Omental fat pad (tissue), 4 donors: ENCODE measurements around the gene MAGEF1. TPM values are rescaled to one million over a fixed set of nuclear protein-coding genes. Genes with fewer than 3 reads are reported as not detected.

Experiments
- ATAC-seq: fragments of 150-250 bp; one replicate; pipeline ENCODE4 v1.9.1; 2016; ENCODE audit warnings: mild to moderate bottlenecking, moderate library complexity; ENCODE audit not compliant: low FRiP score
- DNase-seq: peaks from one replicate; pipeline ENCODE4 v3.0.0-alpha.2; 2019; ENCODE audit warnings: low spot score
- total RNA-seq, 4 donors: library from RNA; depleted of rRNA; stranded (reverse); fragments of >200 nt; gene quantifications; one replicate each; pipeline ENCODE4 v1.1.0, GENCODE V29; 2016
- TF ChIP-seq, protein P1 (sequence below), 3 donors: fragments of 450-650 bp; IDR thresholded peaks; one replicate each; pipeline ENCODE4 v1.5.1; 2016 to 2017; ENCODE audit warnings: antibody characterized with exemption in 3 of 3, mild to moderate bottlenecking in 3 of 3, moderate library complexity in 2 of 3

Gene MAGEF1
- total RNA-seq, 4 donors from 2014 or later: 9.8 to 23.1 (median 18.2) TPM

DNA sequence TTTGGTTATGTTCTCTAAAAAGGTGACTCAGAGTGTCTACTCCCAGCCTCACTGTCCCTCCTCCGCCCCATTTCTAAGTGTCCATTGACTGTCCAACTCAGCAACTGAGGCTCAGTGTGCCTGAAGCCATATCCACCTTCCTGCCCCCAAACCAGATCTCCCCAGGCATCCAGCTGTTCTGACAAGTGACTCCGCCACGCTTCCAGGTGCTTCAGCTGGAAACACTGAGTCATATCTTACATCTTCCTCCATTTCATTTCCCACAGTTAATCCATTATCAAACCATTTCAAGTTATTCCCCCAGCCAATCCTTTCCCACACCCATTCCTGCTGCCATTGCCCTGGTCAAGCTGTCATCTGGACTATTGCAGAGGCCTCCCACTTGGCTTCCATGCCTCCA, 17.1 kb downstream of the MAGEF1 start:
- no peak for ATAC-seq
- TF ChIP-seq, protein P1, sequence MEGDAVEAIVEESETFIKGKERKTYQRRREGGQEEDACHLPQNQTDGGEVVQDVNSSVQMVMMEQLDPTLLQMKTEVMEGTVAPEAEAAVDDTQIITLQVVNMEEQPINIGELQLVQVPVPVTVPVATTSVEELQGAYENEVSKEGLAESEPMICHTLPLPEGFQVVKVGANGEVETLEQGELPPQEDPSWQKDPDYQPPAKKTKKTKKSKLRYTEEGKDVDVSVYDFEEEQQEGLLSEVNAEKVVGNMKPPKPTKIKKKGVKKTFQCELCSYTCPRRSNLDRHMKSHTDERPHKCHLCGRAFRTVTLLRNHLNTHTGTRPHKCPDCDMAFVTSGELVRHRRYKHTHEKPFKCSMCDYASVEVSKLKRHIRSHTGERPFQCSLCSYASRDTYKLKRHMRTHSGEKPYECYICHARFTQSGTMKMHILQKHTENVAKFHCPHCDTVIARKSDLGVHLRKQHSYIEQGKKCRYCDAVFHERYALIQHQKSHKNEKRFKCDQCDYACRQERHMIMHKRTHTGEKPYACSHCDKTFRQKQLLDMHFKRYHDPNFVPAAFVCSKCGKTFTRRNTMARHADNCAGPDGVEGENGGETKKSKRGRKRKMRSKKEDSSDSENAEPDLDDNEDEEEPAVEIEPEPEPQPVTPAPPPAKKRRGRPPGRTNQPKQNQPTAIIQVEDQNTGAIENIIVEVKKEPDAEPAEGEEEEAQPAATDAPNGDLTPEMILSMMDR (IDR thresholded peaks at IDR 0.05): no peak
- no peak for DNase-seq

DNA sequence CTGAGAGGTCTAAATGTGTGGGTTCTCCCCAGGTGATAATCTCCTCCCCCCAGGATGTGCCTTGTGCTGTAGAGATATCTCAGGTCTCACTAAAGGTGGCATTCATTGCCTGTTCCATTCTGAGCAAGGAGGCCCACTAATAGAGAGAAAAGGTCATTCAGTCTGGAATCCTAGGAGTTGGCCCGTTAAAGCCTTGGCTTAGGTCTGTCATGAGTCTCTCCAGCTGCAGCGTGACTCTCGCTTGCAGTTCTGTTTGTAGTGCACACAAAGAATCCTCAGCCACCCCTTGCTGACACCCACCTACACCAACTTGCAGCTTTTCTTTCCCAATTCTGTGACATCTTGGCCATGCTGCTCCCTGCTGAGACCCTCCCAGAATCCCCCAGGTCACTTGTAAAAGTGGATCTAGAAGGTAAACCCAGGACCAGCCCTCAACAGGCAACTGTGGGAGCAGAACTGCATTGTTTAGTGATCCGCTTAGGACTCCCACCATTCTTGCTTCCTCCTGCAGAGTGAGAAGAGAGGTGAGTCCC, 17.7 kb downstream of the MAGEF1 start:
- no peak for DNase-seq

DNA sequence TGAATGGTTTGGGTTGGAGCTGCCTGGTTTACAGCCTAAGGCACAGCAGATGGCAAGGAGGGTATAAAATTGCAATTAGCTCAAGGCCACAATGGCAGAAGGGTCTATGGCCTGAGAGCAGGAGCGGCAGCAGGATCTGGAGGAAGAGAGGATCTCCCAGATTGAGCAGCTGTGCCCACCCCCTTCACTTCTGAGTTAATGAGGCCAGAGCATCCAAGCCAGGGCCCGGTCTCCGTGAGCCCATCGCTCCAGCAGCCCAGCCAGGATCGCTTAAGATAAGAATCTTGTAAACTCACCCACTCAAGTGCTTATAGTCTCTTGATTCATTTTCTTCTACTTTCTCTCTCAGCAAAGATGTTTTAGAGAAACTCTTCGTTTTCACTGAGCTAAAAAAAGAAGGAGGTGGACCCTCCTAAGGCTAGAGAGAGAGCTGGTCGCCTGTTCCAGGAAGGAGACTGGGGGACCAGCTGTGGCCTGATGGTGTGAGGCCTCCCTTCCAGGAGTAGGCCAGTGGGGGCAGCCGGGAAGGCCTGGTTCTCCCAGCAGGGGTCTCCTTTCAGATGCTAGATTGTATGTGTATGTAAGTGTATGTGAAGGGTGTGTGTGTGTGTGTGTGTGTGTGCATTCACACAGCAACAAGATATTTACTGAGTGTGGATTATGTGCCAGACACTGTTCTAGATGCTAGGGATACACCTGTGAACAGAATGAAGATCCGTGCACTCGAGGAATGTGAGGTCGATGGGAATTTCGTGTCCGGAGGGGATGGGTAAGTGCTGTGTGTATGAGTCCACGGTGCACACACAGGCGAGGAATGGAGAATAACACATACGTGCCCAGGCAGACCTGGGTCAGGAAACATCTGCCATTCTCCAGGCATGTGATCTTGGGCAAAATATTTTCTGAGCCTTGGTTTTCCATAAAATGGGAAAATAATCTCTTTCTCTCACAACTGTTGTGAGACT, 18.6 kb downstream of the MAGEF1 start:
- ATAC-seq: no peak
- no peak for DNase-seq
- TF ChIP-seq, protein P1 (IDR thresholded peaks at IDR 0.05): no peak

More for the DNA sequence above, 17.7 kb downstream of the MAGEF1 start:
- ATAC-seq: no peak
- TF ChIP-seq, protein P1 (IDR thresholded peaks at IDR 0.05): no peak

DNA sequence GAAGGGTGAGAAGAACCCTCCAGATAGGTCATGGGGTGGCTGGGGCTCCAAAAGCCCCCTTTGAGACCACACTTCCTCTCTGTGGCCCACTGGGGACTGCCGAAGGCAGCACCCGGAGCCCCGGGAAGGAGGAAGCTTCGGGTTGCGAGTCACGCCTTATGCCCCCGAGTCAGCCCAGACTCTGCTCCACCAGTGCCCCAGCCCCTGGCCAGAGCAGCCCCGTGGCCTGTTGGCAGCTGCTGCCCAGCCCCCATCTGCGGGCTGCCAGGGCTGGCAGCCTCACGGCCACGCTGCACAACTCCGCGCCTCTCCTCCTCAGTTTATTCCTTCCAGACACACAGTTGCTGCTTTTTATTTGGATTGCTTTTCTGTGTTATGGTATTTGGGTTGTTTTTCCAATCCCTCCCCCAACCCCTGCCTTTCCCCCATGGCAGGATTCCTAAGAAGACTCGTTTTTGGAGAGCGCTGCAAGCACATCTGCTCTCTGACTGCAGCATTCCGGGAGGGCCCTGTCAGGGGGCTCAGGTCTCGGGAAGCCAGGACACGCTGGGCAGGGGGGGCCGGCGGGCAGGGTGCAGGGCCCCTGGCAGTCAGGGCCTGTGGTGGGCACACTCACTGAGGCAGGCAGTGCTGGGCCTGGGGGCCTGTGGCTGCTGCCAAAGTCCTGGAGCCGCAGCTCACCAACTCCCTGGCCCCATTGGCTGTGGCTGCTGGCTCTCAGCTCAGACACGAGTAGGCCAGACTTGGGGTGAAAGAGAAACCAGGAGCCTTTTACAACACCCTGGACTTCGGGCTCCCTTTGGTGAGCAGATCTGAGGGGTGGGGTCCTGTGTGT, 20.2 kb downstream of the MAGEF1 start:
- ATAC-seq (no peak), DNase-seq (no peak)
- TF ChIP-seq, protein P1 (IDR thresholded peaks at IDR 0.05): no peak

DNA sequence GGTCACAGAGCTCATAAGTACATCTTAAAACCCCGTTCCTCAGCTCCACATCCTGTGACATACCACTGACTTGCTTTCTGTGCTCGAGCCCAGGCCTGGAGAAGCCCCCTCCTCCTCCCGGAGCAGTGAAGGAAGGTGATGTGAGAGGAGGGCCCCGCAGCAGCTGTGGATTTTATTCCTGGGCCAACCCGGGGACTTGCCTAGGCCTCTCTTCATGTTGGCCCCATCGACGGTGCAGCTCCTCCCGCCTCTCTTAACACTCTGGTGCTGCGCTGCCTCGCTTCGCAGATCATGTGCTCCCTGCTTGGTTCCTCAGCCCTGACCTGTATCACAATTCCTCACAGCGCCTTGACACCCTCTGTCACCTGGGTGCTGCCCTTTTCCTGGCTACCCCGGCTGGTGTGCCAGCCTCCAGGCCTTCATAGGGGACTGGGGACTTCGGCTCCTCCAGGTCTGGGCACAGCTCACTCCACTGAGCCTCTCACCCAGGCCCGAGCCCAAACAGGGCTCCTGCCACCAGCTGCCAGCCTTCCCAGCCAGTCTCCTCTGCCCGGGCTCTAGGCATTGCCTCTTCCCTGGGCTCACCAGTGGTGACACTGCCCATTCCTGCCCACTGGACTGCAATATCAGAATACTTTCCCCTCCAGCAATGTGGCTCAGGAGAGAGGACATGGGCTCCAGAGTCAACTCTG, 21.5 kb downstream of the MAGEF1 start:
- no peak for DNase-seq
- no peak for ATAC-seq
- TF ChIP-seq, protein P1 (IDR thresholded peaks at IDR 0.05): no peak

DNA sequence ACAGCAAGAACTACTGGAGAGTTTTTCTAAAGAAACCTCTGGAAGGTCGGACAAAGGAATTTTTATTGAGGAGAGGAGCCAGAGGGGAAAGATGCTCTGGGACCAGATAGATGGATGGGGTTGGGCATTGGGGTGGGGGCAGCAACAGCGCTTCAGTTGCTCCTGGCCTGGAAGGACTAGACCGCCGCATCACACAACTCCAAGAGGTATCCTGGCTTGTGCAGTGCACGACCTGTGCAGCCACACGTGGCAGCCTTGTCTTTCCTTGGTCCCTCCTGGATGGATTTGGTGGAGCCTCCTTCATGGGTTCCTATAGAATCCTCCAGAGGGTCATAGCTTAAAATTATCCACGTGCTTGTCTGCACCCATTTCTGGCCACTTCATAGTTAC, 23.0 kb downstream of the MAGEF1 start:
- DNase-seq: no peak
- ATAC-seq: no peak
- TF ChIP-seq, protein P1 (IDR thresholded peaks at IDR 0.05): no peak
